ENCODE data around the gene FYCO1. TPM values are rescaled to one million over a fixed set of nuclear protein-coding genes. Genes with fewer than 3 reads are reported as not detected.

Gene FYCO1
- polyA plus RNA-seq, 1 donor (not counting 4 experiments of a cell fraction or from before 2014, with no cell fraction given), result 6.1 TPM

- Histone ChIP-seq H3K9me1 (ENCODE audit: control insufficient read depth, extremely low read depth, insufficient read depth, low read length) (no peaks in the 10 kb centered on the region), H3K9me3 (ENCODE audit: control insufficient read depth, low read depth, low read length) (no peaks in the 10 kb centered on the region), H3K4me3 (ENCODE audit: control insufficient read depth in 2 of 3, extremely low read depth in 1 of 3, insufficient read depth in 2 of 3, low read depth in 1 of 3, low read length in 3 of 3) (no peak overlapping the region), H3K4me1 (ENCODE audit: control insufficient read depth, extremely low read depth, insufficient read depth, low read length) (no peaks in the 10 kb centered on the region), H3K9ac (ENCODE audit: control insufficient read depth, extremely low read depth, insufficient read depth, low read length) (no peak overlapping the region), H3K79me2 (ENCODE audit: control insufficient read depth, insufficient read depth, low read length) (no peaks in the 10 kb centered on the region), H2AFZ (ENCODE audit: control insufficient read depth, low read length) (no peak overlapping the region), H3K27ac (ENCODE audit: control insufficient read depth, insufficient read depth, low read length) (no peak overlapping the region), H3K27me3 (ENCODE audit: control insufficient read depth, extremely low read depth, insufficient read depth, low read length) (peaks cover 13% of the 10 kb centered on the region), H3K36me3 (ENCODE audit: control insufficient read depth in 2 of 2, extremely low read depth in 1 of 2, insufficient read depth in 2 of 2, low read length in 2 of 2) (no peaks in the 10 kb centered on the region), H4K20me1 (ENCODE audit: control insufficient read depth, extremely low read depth, insufficient read depth, low read length) (no peaks in the 10 kb centered on the region), H3K4me2 (ENCODE audit: control insufficient read depth, extremely low read depth, insufficient read depth, low read depth, low read length) (no peak overlapping the region)
- DNase-seq (ENCODE audit: low read depth, low spot score) (no peak), FAIRE-seq (no peak)
- dilution Hi-C loops (cut with MboI; ENCODE audit: extremely low pct_ligation_motif_present, low sequenced_read_pairs), result no loop called here
- TF ChIP-seq CTCF (optimal IDR thresholded peaks at IDR 0.05 in 1 of 3, IDR thresholded peaks at IDR 0.05 in 1 of 3, conservative IDR thresholded peaks at IDR 0.05 in 1 of 3; ENCODE audit: extremely low read depth in 1 of 3, insufficient read depth in 2 of 3, low read length in 3 of 3) (no peak), EZH2 (IDR thresholded peaks at IDR 0.05; ENCODE audit: low read length) (no peak)
Observed at GRCh38 chr3:45873638-45874037, 122.0 kb downstream of the FYCO1 start.

- H3K36me3 ChIP-seq (ENCODE audit: control insufficient read depth in 2 of 2, extremely low read depth in 1 of 2, insufficient read depth in 2 of 2, low read length in 2 of 2), result no peaks in the 10 kb centered on the region
- H3K4me3 ChIP-seq (ENCODE audit: control insufficient read depth in 2 of 3, extremely low read depth in 1 of 3, insufficient read depth in 2 of 3, low read depth in 1 of 3, low read length in 3 of 3), result no peak overlapping the region
- H3K4me2 ChIP-seq (ENCODE audit: control insufficient read depth, extremely low read depth, insufficient read depth, low read depth, low read length), result no peak overlapping the region
- TF ChIP-seq CTCF (optimal IDR thresholded peaks at IDR 0.05 in 1 of 3, IDR thresholded peaks at IDR 0.05 in 1 of 3, conservative IDR thresholded peaks at IDR 0.05 in 1 of 3; ENCODE audit: extremely low read depth in 1 of 3, insufficient read depth in 2 of 3, low read length in 3 of 3), result no peak
- no peak for TF ChIP-seq EZH2 (IDR thresholded peaks at IDR 0.05; ENCODE audit: low read length)
- no peak for DNase-seq (ENCODE audit: low read depth, low spot score)
- no peak for FAIRE-seq
- H3K4me1 ChIP-seq (ENCODE audit: control insufficient read depth, extremely low read depth, insufficient read depth, low read length), result no peaks in the 10 kb centered on the region
- no peaks in the 10 kb centered on the region for H3K9me3 ChIP-seq (ENCODE audit: control insufficient read depth, low read depth, low read length)
- no peak overlapping the region for H2AFZ ChIP-seq (ENCODE audit: control insufficient read depth, low read length)
- dilution Hi-C loops (cut with MboI; ENCODE audit: extremely low pct_ligation_motif_present, low sequenced_read_pairs), result no loop called here
- no peaks in the 10 kb centered on the region for H3K9me1 ChIP-seq (ENCODE audit: control insufficient read depth, extremely low read depth, insufficient read depth, low read length)
- peaks cover 13% of the 10 kb centered on the region for H3K27me3 ChIP-seq (ENCODE audit: control insufficient read depth, extremely low read depth, insufficient read depth, low read length)
- H3K27ac ChIP-seq (ENCODE audit: control insufficient read depth, insufficient read depth, low read length), result no peak overlapping the region
- no peak overlapping the region for H3K9ac ChIP-seq (ENCODE audit: control insufficient read depth, extremely low read depth, insufficient read depth, low read length)
- H3K79me2 ChIP-seq (ENCODE audit: control insufficient read depth, insufficient read depth, low read length), result no peaks in the 10 kb centered on the region
- H4K20me1 ChIP-seq (ENCODE audit: control insufficient read depth, extremely low read depth, insufficient read depth, low read length), result no peaks in the 10 kb centered on the region
Observed at GRCh38 chr3:45873036-45873435, 122.6 kb downstream of the FYCO1 start.
